SH-SY5Y (cell line): ENCODE measurements around the gene TNS1.

Experiments
- GATA2 ChIP-seq: IDR thresholded peaks from 2 replicates; pipeline ENCODE4 v1.6.1; 2011; ENCODE audit warnings: mild to moderate bottlenecking, low read depth, low read length
- GATA3 ChIP-seq: IDR thresholded peaks from 2 replicates; pipeline ENCODE4 v1.6.1; 2011; ENCODE audit warnings: low read depth, mild to moderate bottlenecking, low read length, moderate library complexity

The TNS1 gene

DNA sequence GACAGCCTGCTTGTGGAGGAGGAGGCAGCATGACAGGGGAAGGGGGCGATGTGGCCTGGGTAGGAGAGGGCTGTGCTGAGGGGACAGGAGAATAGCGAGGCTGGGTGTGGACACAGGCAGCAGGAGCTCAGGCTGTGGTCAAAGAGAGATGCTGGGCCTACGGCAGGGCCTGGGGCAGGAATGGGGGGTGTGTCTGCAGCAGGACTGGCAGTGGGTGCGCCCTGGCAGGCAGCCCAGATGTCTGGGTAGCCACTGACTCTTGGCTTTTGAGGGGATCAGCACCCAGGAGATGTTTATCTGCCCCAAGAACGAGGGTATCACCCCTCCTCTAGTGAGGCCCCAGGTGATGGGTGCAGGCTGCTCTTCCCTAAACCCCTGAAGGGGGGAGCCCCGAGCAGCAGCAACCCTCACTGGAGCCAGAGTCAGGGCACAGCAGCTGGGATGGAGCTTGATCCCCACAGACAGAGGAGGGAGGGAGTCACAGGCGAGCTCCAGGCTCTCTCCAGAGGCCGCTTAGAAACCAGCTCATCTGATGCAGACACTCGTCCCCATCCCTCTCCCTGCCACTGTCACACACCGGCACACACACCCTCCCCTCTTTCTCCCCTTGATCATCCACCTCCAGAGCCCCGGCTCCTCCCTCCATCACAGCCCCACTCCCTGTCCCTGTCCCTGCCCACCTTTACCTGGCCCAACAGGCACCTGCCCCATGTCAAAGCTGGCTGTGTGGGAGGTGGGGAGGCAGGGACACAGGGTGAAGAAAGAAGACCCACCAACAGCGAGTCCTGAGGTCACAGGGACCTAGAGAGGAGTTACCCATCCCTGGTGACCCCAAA lies 29.8 kb upstream of the TNS1 start:
- TF ChIP-seq GATA3 = no peak
- TF ChIP-seq GATA2 = peak; percentile 88

GRCh38 chr2:218031771-218032257 lies 29.0 kb upstream of the TNS1 start:
- TF ChIP-seq GATA2 (no peak), GATA3 (no peak)

DNA sequence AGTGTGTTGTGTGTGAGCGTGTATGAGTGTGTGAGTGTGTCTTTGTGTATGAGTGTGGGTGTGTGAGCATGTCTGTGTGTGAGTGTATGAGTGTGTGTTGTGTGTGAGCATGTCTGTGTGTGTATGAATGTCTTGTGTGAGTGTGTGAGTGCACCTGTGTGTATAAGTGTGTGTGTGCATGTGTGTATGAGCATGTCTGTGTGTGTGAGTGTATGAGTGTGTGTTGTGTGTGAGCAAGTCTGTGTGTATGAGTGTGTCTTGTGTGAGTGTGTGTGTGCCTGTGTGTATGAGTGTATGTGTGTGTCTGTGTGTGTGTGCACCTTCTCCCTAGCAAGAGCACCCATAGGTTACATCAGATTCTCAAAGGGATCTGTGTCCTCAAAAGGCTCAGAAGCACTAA lies 28.5 kb upstream of the TNS1 start:
- TF ChIP-seq GATA2 (no peak), GATA3 (no peak)

GRCh38 chr2:218030409-218031195 lies 27.8 kb upstream of the TNS1 start:
- TF ChIP-seq GATA3 (no peak), GATA2 (no peak)

DNA sequence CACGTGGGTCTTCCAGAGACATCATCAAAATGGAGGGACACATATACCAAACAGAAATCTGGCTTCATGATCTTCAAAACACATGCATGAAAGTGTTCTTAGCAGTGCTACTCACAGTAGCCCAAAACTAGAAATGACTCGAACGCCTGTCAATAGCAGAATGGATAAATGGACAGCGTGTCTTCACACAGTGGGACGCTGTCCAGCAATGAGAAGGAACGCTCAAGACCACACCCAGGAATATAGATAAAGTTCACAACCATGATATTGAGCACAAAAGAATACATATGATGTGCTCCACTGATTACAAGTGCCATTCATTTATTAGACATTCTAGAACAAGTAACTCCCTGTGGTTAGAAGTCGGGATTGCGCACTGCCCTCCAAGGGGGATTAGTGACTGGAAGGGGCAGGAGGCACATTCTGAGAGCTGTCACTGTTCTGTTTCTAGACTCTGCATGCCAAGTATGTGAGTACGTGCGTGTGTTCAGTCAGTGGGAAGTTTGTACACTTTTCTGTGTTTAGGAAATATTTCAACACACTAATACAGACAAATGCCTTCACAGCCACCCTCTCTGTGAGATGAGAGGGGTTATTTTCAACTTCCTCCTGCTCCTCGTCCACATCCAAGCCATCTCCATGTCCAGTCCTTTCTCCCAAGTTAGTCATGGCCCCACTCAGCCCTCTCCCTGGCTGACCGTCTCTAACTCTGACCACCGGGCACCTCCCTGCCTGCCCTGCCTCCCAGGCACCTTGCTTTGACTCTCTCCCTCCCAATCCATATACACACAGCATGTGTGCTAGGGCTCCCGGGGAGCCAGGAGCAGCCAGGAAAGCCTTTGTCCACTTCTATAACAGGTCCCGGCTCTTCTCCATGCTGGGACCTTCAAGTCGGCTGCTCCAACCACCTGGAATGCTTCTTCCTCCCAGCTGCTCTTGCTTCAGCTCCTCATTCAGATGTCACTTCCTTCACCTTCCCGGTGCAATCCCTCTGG lies 26.9 kb upstream of the TNS1 start:
- no peak for TF ChIP-seq GATA2
- TF ChIP-seq GATA3 = no peak

DNA sequence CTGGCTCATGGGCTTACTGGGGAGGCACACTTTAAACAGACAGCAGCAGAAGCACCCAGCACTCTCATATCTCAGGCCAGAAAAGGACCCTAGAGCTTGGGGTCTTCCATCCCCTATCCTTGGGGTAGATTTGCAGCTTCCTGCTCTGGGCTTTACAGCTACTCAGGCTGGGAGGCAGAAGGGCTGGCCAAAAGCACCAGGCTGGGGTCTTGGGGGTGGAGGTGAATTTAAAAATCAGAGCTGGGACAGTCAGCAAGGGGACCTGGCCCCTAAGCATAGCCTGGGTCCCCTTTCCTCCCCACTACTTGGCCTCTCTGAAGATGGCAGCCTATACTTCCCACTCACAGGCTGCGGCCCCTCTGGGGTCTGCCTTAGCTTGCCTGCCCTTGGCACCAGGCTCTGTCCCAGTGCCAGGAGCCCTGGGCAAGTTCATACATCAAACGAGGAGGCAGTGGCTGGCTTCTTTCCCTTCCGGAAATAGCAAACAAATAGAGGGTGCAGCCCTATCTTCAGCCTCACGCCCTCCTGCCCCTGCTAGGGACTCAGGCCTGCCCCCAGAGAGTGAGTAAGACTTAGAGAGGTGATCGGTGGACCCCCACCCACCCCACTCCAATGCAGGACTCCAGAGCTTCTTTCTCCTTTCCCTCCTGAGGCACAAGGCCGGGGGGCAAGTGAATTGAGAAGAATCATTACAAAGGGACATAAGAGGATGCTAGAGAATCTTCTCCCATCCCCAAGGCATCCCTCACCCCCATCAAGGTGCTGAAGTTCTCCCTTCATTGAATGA lies 26.0 kb upstream of the TNS1 start:
- no peak for TF ChIP-seq GATA2
- no peak for TF ChIP-seq GATA3

- TF ChIP-seq GATA3 = no peak
- TF ChIP-seq GATA2 = no peak
These were observed 25.3 kb upstream of the TNS1 start for GRCh38 chr2:218028189-218028495.

DNA sequence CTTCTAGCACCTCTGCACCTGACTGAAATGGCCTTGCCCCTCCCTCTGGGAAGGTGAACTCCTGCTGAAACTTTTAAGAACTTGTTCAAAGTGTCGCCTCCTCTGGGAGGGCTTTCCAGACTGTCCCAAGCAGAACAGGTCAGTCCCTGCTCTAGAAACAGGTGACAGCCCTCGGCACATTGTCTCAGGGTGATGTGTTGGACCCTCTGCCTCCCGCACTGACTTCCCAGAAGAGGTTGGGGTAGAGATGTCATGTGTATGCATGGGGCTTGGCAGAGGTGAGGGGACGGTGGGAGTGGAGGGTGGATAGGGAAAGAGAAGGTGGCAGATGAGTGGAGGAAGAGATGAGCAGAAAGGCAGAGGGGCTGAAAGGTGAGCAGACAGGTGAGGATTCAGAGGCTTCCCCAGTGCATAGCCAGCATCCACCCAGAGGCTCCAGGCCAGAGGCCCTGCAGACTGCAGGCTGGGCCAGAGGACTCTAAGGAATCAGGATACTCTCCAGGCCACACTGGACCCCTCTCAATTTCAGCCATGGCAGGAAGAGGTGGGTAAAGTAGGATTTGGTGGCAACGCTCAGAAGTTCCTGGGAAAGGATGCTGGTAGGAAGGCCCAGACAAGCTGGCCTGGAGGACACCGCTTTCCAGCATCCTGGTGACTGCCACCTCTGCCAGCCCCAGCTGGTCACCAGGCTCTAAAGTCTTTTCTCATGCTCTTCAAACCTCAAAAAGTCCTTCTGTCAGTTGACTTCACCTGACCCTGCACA lies 24.8 kb upstream of the TNS1 start:
- no peak for TF ChIP-seq GATA3
- no peak for TF ChIP-seq GATA2

DNA sequence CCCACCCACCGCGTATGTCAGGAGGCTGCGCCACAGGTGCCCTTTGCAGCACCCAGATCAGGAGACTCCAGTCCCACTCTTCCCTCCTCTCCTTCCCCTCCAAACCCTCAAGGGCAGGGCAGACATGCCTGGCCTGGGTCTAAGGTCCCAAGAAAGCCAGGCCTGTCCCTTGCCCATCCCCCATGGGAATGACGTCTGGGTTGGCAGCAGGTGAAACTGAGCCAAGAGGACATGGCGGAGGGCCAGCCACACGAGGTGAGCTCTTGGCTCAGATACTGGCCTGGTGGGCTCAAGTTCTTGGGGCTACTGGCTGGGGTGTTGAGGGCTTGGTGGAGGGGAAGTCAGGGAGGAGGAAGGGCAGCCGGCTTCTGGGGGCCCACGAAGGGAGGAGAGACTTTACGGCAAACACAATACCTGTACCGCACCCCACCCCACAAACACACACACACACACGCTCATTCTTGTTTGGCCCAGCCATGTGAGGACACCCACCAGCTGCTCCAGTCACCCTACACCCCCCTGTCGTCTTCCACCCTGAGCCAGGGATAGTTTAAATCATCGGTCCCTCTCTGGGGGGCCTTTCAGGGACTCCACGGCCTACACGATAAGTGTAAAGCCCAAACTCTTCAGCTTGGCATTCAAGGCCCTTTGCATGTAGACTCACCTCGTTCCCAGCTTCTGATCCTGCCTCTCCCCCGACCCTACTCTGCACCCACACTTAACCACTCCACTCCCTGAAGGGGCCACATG lies 24.1 kb upstream of the TNS1 start:
- TF ChIP-seq GATA3 (no peak), GATA2 (no peak)

DNA sequence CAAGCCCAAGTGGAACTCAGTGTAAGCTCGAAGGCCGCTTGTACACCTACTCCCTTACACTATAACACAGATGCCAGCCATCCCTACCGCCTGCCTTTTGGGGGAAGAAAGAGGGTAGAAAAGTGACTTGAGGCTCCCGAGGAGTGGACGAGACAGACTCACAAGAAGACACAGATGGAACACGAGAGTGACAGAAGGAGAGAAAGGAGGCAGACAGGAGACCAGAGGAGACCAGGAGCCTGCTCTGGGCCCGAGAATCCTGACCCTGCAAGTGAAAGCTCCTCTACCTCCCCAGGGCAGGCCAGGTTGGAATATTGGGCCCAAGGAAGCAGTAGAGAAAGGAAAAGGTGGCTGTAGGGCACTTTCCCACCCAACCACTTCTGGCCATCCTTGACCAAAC lies 23.4 kb upstream of the TNS1 start:
- TF ChIP-seq GATA2 (no peak), GATA3 (no peak)

GRCh38 chr2:218024871-218025270 lies 22.1 kb upstream of the TNS1 start:
- TF ChIP-seq GATA2 (no peak), GATA3 (no peak)

DNA sequence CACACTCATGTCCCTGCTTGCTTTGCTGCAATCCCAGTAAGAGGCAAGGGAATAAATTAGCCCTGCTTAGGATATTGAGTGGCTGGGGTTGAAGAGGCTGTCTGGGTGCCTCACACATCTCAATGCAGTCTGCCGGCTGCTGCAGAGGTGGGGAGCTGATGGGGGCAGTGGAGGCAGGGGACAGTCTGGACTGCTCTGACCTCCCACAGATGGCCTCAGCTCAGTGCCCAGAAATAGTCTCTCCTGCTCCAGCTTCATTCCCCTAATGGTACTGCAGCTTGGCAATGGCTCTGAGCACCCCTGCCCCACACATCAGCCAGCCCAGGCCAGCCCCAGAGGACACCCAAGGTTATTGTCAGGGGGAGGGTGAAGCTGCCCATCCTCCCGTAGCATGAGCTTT lies 21.5 kb upstream of the TNS1 start:
- TF ChIP-seq GATA3 (no peak), GATA2 (no peak)

- TF ChIP-seq GATA2 = no peak
- no peak for TF ChIP-seq GATA3
These were observed 20.8 kb upstream of the TNS1 start for GRCh38 chr2:218023636-218024035.
